HG02943 (cell line): Measurements from ENCODE around the gene PMCH.
"Not testable (repeated sequence)": the region's sequence is repeated elsewhere in the genome, so short reads cannot be mapped to it uniquely, and the experiment has no call there.

Source experiments
- ATAC-seq: cut with Tn5 transposase; IDR thresholded peaks from one replicate; pipeline ENCODE4 v1.9.1; 2021; ENCODE audit warnings: mild to moderate bottlenecking, low read depth, moderate library complexity; ENCODE audit not compliant: unreplicated experiment

The PMCH gene

DNA sequence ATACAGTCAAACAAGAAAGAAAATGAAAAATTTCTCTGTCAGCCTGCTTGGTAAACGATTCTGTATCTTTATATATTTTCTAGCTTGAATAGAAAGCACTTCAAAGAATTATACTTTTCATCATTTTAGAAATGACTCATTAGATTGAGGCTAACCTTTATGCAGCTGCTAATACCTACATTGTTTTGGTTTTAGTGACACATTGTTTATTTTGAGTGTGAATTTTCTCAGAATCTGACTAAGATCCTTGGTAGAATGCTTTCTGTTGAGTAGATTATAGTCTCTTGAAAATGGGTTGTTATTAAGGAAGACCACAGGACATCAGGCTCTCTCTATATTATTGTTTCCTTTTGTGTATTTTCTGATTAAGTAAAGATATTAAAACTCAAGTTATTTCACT, at the start of gene PMCH:
Gene PMCH (minus strand): TSS at position 45 of the 400 bp plus-strand sequence. CDS start 63 bp downstream, outside the sequence.
- no peak for ATAC-seq

DNA sequence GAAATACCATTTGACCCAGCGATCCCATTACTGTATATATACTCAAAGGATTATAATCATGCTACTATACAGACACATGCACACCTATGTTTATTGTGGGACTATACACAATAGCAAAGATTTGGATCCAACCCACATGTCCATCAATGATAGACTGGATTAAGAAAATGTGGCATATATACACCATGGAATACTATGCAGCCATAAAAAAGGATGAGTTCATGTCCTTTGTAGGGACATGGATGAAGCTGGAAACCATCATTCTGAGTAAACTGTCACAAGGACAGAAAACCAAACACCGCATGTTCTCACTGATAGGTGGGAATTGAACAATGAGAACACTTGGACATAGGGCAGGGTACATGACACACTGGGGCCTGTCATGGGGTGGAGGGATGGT, 43.2 kb upstream of the PMCH start:
- ATAC-seq: not testable (repeated sequence)

- ATAC-seq: no peak
These were observed 37.0 kb upstream of the PMCH start for GRCh38 chr12:102234599-102234998.

GRCh38 chr12:102232446-102232845, 34.8 kb upstream of the PMCH start:
- no peak for ATAC-seq

DNA sequence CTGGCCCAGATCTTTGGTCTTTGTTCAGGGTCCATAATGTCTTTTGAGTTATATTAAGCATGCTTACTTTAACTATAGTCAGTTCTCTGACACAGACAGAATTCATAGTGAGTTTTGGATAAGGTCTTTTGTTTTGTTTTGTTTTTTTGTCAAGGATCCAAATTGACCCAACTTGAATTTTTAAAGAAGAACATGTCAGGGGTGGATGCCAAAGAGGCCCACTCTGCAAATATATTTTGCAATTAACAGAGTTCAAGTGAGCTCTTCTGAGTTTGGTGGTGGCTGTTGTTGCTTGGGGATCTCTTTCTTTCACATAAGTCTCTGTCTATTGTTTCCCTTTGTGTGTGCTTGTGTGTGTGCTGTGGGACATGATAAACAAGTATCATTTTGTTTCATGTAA, 34.4 kb upstream of the PMCH start:
- no peak for ATAC-seq

- no peak for ATAC-seq
These were observed 30.3 kb upstream of the PMCH start for GRCh38 chr12:102227954-102228353.

DNA sequence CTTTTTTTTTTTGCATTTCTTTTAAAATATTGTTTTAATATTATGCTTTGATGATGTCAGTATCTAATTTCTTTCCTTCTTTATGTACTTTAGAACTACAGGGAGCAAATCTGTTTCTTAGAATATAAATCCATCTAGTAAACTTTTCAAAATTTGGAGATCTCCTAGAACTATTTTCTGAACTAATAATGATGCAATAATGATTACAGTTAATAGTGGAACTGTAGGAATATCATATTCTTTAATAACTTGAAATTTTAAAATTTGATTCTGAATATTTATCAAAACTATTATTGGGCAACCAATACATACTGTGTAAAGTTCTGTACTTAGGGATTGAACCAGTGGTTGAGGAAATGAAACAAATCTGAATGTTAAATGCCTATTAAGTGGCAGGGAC, 23.1 kb upstream of the PMCH start:
- no peak for ATAC-seq

- no peak for ATAC-seq
These were observed 18.5 kb upstream of the PMCH start for GRCh38 chr12:102215992-102216691.

- ATAC-seq: no peak
These were observed 6.4 kb upstream of the PMCH start for GRCh38 chr12:102204025-102204424.

GRCh38 chr12:102202556-102202955, 4.9 kb upstream of the PMCH start:
- no peak for ATAC-seq

GRCh38 chr12:102201436-102202061, 3.9 kb upstream of the PMCH start:
- no peak for ATAC-seq

- no peak for ATAC-seq
These were observed 1.8 kb downstream of the PMCH start for GRCh38 chr12:102195826-102196225.

DNA sequence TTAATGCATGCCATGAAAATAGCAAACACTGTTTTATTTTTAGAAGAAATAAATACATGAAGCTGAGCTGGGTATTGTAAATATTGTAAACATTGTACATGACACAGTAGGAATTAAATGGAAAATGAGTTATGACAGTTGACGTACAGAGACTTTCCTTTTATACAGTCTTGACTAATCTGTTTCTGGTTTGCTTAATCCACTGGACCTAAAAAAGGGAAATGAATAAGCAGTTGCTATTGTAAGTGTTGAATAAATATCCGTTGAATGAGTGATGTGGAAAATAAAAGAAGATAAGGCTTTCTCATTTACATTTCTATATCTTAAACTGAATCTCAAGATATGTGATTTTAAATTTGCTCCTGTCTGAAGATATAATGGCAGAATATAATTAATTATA, 15.0 kb downstream of the PMCH start:
- ATAC-seq: no peak

DNA sequence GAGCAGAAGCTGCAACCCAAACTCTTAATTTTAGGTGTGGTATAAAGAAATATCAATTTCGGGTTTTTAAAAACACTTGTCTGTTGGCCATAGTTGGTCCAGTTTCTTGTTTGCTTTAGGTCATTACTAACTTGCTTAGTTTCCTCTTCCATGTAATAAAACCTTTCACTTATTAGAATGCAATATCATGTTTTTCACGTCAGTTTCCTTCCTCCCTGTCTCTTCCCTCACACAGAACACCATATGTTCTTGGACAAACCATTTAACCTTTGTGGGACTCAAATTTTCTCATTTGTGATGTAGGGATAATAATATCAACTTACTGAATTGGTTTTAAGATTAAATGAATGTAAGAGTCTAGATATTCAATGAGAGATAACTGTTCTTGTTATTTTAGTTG, 22.9 kb downstream of the PMCH start:
- no peak for ATAC-seq

DNA sequence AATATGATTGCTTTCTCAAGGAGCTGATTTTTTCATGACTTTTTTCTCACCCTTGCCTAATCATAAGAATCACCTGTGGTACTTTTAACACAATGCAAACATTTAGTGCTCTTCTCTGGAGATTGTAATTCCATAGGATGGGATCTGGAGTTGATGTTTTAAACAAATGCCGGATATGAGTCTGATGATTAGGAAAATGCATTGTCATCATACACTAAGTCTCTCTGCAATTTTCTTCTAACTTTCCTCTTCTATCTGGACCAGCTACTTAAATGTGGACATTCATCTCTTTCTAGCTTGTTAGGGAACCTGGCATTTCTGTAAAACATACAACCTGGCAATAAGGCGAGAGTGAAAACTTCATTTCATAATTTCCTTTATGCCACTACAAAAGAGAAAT, 23.5 kb downstream of the PMCH start:
- ATAC-seq: no peak

- ATAC-seq: no peak
These were observed 25.2 kb downstream of the PMCH start for GRCh38 chr12:102172436-102172835.

DNA sequence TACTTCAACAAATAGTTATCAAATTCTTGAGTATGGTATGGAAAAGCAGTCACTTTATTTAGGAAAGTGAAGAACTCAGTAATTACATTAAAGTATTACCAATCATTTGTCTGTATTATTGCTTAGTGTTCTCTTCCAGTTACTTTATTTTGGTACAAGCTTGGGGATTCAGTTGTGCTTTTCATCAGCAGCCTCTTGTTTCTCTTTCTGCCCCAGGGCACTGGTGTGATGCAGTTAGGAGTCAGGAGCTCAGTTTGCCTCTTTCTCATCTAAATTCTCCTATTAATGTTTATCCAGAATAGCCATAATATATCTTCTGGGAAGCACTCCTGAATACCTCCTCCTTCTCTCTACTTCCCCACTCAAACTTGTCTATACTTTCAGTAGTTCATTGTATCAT, 25.7 kb downstream of the PMCH start:
- ATAC-seq: no peak

GRCh38 chr12:102169922-102170621, 27.6 kb downstream of the PMCH start:
- no peak for ATAC-seq

GRCh38 chr12:102167821-102168604, 29.6 kb downstream of the PMCH start:
- no peak for ATAC-seq

DNA sequence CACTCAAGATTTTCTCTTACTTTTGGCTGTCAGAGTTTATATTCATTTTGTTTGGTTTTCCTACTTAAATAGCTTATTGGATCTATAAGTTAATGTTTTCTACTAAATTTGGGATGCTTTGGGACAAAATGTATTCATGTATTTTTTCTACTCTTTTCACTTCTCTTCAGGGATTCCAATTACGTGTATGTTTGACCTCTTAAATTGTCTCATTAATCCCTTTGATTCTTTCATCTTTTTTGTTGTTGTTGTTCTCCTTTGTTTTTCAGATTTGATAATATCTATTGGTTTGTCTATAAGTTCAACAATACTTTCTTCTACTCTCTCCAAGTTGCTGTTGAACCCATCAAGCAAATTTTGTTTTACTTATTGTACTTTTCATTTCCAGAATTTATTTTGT, 34.2 kb downstream of the PMCH start:
- ATAC-seq: no peak

GRCh38 chr12:102155206-102155605, 42.4 kb downstream of the PMCH start:
- not testable (repeated sequence) for ATAC-seq
